ENCODE results near the gene FOXN4. TPM values are rescaled to one million over a fixed set of nuclear protein-coding genes. Genes with fewer than 3 reads are reported as not detected.

FOXN4 gene
- total RNA-seq, 2 experiments from 2014 or later: not detected

GRCh38 chr12:109234012-109234411, 75.1 kb downstream of the FOXN4 start:
- no peak for DNase-seq
- peaks cover under 1% of the 10 kb centered on the region for H3K4me1 Mint-ChIP-seq
- H3K4me3 Mint-ChIP-seq: no peak overlapping the region
- H3K27me3 Mint-ChIP-seq: no peaks in the 10 kb centered on the region
- ChIA-PET POLR2A (no interaction called here), CTCF (no interaction called here)
- ATAC-seq: no peak
- no peak overlapping the region for H3K27ac Mint-ChIP-seq
- intact Hi-C loops (cut with DNase I, micrococcal nuclease): no loop called here
- H3K36me3 Mint-ChIP-seq (ENCODE audit: low read depth): peaks cover 16% of the 10 kb centered on the region
- H3K9me3 Mint-ChIP-seq (ENCODE audit: low read depth): no peaks in the 10 kb centered on the region

- intact Hi-C loops (cut with DNase I, micrococcal nuclease): no loop called here
- ChIA-PET CTCF (no interaction called here), POLR2A (no interaction called here)
- no peaks in the 10 kb centered on the region for H3K9me3 Mint-ChIP-seq (ENCODE audit: low read depth)
- ATAC-seq (no peak), DNase-seq (no peak)
- no peaks in the 10 kb centered on the region for H3K4me1 Mint-ChIP-seq
- H3K4me3 Mint-ChIP-seq: no peak overlapping the region
- peaks cover 16% of the 10 kb centered on the region for H3K36me3 Mint-ChIP-seq (ENCODE audit: low read depth)
- H3K27ac Mint-ChIP-seq: no peak overlapping the region
- no peaks in the 10 kb centered on the region for H3K27me3 Mint-ChIP-seq
Observed at GRCh38 chr12:109232731-109233130, 76.4 kb downstream of the FOXN4 start.

GRCh38 chr12:109230193-109230592, 78.9 kb downstream of the FOXN4 start:
- Mint-ChIP-seq H3K4me1 (no peaks in the 10 kb centered on the region), H3K36me3 (ENCODE audit: low read depth) (peaks cover 6% of the 10 kb centered on the region), H3K4me3 (no peak overlapping the region), H3K27me3 (no peaks in the 10 kb centered on the region), H3K9me3 (ENCODE audit: low read depth) (no peaks in the 10 kb centered on the region), H3K27ac (no peak overlapping the region)
- CTCF ChIA-PET: no interaction called here
- no peak for DNase-seq
- POLR2A ChIA-PET: no interaction called here
- intact Hi-C loops (cut with DNase I, micrococcal nuclease): no loop called here
- ATAC-seq: no peak

- intact Hi-C loops (cut with DNase I, micrococcal nuclease): no loop called here
- peaks cover 9% of the 10 kb centered on the region for H3K36me3 Mint-ChIP-seq (ENCODE audit: low read depth)
- ChIA-PET CTCF (no interaction called here), POLR2A (no interaction called here)
- no peak overlapping the region for H3K27ac Mint-ChIP-seq
- ATAC-seq (no peak), DNase-seq (no peak)
- H3K9me3 Mint-ChIP-seq (ENCODE audit: low read depth): no peaks in the 10 kb centered on the region
- H3K27me3 Mint-ChIP-seq: no peaks in the 10 kb centered on the region
- no peaks in the 10 kb centered on the region for H3K4me1 Mint-ChIP-seq
- no peak overlapping the region for H3K4me3 Mint-ChIP-seq
Observed at GRCh38 chr12:109228664-109229063, 80.4 kb downstream of the FOXN4 start.

Other genes starting within 250 kb of the FOXN4 start
- gene ALKBH2, start 215.8 kb downstream of the FOXN4 start, total RNA-seq: 10 to 100 TPM; 32.1 to 33.3 TPM
- 10 to 100 TPM; 69.9 TPM for gene UNG, start 211.7 kb downstream of the FOXN4 start, total RNA-seq
- 10 to 100 TPM; 11.5 to 13.3 TPM for gene ACACB, start 192.7 kb downstream of the FOXN4 start, total RNA-seq
- gene MYO1H, start 38.6 kb upstream of the FOXN4 start, total RNA-seq: not detected
- gene KCTD10, start 168.0 kb upstream of the FOXN4 start, total RNA-seq: 10 to 100 TPM; 42.0 to 46.3 TPM
- gene UBE3B, start 168.3 kb upstream of the FOXN4 start, total RNA-seq: 10 to 100 TPM; 25.7 to 27.2 TPM